Measurements from ENCODE around the gene DISP2.

DISP2 gene

DNA sequence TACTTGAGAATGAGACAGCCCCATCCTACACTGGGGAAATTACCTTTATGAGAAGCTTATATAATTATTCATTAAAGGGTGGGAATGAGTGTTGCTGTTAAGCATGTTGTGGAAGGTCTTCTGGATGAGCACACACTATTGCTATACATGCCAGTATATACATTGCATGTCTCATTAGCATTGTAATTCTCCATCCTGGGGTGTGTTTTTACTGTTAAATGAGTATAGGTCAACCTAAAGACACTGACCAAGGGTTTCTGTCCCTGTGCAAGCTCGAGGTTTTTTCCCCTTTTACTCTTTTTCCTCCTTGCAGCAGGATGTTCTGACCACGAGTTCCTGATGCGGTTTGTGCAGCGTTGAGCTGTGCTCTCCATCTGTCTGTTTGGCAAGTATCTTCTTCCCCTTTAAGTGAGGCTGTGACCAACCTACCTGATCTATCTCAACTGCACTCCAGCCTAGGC lies 40.4 kb downstream of the DISP2 start:
- no peak for DNase-seq

DNA sequence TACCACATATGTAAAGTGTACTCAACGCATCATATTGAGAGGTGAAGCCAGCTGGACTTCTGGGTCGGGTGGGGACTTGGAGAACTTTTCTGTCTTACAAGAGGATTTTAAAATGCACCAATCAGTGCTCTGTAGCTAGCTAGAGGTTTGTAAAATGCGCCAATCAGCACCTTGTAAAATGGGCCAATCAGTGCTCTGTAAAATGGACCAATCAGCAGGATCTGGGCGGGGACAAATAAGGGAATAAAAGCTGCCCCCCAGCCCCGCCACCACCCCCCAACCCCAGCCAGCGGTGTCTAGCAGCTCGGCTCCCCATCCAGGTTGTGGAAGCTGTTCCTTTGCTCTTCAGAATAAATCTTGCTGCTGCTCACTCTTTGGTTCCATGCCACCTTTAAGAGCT lies 41.4 kb downstream of the DISP2 start:
- no peak for DNase-seq

DNA sequence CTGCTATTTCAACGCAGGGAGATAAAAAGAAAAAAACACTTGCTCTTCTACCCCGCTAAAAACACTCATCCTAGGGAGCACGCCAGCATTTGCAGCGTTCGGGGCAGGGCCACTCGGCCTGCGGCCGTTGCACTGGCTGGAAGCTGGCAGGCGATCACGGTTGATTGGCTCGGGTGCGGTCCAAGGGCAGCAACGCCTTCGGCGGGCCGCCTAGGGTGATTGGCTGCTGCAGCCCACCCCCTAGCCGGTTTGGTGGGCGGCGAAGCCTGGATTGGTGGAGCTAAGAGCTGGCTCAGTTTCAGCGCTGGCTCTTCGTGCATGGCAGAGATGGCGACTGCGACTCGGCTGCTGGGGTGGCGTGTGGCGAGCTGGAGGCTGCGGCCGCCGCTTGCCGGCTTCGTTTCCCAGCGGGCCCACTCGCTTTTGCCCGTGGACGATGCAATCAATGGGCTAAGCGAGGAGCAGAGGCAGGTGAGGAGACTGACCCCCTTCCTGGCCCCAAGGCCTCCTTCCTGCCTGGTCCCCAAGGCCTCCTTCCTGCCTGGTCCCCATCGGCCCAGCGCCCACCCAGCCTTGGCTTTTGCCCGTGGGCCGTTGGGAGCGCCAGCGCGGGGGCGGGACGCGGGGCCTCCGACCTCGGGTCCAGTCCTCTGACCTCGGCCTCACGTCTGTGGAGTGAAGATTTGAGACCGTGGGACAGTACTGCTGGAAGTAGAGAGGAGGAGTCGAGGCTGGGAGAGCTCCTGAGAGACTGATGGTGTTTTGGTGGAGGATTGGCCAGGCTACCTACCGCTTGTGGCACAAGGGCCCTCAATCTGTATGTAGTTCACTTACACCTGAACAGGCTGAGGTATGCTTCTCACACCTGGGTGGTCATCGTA lies 47.7 kb downstream of the DISP2 start, which contains the start of gene IVD:
IVD (plus strand) TSS at position 295 of the 881 bp plus-strand sequence; CDS start at position 328, 33 bp downstream.
- DNase-seq: peak; percentile 96

DNA sequence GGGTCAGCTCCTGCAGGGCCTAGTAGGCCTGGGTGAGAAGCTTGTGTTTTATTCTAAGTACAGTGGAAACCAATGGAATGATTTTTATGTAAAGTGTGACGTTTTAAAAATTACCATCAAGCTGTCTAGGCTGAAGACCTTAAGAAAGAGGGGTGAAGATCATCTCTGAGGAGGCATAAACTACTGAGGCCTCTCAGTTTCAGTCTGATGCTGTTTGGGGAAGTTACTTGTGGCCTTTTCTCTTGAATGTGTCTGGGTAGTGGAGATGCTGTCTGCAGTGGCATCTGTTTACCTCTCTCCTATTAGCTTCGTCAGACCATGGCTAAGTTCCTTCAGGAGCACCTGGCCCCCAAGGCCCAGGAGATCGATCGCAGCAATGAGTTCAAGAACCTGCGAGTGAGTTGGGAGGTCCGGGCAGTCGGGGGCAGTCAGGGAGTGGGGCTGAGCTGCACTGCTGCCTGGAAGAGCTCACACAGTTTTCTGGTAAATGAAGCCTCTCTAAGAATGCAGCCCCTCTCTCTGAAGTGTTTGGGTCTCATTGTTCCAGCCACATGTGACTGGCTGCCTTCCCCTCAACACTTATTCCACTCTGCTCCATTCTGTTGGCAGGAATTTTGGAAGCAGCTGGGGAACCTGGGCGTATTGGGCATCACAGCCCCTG lies 49.4 kb downstream of the DISP2 start:
- DNase-seq: no peak

- DNase-seq: no peak
Observed at GRCh38 chr15:40409366-40409765, 51.3 kb downstream of the DISP2 start.

DNA sequence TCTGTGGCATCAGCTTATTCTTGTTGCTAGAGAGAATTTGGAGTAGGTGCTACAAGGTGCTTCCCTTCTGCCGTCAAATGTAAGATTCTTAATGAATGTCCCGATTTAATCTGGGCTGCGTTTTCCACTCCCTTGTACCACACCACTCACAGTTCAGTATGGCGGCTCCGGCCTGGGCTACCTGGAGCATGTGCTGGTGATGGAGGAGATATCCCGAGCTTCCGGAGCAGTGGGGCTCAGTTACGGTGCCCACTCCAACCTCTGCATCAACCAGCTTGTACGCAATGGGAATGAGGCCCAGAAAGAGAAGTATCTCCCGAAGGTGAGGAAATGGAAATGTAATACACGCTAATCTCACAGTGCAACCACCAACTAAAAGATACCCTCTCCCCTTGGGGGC lies 52.5 kb downstream of the DISP2 start:
- DNase-seq: no peak

- no peak for DNase-seq
Observed at GRCh38 chr15:40412095-40412759, 54.2 kb downstream of the DISP2 start.

GRCh38 chr15:40413036-40413435 lies 55.0 kb downstream of the DISP2 start:
- no peak for DNase-seq

- DNase-seq: no peak
Observed at GRCh38 chr15:40414816-40415215, 56.8 kb downstream of the DISP2 start.

DNA sequence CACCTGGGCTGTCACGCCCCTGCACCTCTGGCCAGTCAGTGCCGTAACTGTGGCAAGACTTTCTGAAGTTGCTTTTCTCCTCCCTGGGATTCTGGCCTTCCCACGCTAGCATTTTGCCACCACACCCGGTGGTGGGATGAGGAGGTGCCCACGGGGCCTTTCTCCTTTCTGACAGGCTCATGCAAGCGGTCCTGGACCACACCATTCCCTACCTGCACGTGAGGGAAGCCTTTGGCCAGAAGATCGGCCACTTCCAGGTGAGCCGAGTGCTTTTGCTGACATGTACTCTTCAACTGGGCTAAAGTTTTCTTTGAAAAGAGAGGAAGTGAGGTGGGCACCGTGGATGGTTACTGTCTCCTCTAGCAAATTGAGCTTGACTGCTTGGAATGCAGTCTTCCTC lies 57.2 kb downstream of the DISP2 start:
- no peak for DNase-seq

GRCh38 chr15:40416056-40416455 lies 58.0 kb downstream of the DISP2 start:
- no peak for DNase-seq

GRCh38 chr15:40418126-40418525 lies 60.1 kb downstream of the DISP2 start:
- DNase-seq: no peak

- no peak for DNase-seq
Observed at GRCh38 chr15:40420071-40420713, 62.2 kb downstream of the DISP2 start.

- no peak for DNase-seq
Observed at GRCh38 chr15:40420793-40421192, 62.8 kb downstream of the DISP2 start.

DNA sequence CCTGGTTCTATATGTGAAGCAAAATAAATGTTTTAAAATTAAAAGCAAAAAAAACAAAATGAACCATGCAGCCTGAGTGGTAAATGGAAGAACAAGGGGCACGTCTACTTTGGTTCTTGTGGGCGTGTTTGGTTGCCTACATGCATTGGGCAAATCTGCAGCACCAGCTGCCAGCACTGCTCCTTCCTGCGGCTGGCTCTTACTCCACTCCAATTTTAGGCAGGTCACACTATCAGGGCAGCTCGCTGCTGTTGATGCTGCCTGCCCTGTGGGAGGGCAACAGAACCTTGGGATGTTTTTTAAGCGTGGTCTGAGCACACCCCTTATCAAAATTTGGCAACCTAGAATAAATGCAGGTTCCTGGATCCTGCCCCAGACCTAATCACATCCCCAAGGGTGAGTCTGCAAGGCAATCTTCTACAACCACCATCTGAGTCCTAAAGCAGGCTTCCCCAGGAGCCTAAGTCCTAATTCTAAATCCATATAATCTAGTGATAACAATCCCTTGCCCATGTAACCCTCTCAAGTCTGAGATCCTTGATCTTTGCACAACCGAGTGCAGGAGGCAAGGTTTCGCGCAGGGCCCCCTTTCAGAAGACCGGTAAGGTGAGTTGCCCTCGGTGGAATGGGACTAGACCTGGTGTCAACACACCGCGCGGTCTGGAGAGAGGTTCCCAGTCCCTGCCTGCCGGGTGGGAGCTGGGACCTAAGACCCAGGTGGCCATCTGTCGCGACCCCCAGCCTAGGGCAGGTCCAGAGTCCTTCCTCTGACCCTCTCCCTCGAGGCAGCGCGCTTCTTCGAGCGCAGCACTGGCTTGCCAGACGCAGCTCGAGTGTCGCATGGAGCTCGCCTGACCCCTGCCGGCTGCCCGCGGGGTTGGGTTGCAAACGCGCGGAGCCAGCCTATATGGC lies 63.5 kb downstream of the DISP2 start:
- DNase-seq: peak; percentile 64

GRCh38 chr15:40424483-40425115 lies 66.6 kb downstream of the DISP2 start:
- no peak for DNase-seq

DNA sequence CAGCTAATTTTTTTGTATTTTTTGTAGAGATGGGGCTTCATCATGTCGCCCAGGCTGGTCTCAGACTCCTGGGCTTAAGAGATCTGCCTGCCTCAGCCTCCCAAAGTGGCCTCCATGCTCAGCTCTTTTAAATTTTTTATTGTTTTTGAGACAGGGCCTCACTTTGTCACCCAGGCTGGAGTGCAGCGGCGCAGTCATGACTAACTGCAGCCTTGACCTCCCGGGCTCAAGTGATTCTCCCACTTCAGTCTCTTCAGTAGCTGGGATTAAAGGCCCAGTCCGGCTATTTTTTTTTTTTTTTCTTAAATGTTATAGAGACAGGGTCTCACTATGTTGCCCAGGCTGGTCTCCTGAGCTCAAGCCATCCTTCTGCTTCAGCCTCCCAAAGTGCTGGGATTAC lies 67.7 kb downstream of the DISP2 start:
- no peak for DNase-seq

DNA sequence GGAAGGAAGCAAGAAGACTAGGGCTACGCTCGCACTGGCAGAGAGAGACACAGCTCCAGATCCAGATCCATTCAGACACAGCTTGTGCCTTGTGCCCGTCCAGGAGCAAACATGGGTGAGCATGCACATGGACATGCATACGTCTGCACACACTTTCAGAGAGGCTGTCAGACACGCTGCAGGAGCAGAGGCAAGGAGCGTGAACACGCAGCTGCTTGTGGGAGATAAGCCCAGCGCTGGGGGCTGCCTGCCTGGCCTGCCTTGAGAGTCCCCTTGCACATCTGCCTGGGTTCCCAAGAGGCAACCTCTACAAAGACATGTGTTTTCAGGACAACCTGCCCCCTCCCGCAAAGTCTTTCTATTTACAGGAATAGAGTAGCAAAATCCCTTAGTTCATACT lies 69.2 kb downstream of the DISP2 start:
- no peak for DNase-seq

DNA sequence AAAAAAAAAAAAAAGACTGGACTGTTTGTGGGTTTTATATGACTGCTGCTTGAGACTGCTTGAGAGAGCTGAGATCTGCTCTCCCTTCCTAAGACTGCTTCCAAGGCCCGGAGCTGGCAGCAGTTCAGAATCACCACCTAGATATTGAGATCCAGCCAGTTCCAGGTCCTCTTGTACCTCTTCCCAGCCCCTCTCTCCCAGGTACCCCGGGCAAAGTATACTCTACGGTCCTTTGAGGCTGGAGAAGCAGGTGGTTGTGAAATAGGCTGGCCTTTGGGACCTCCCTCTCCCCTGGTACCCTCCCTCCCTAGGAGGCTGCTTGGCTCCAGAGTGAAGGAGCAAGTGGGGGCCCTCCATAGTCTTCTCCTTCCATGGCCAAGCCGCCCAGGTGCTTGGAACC lies 70.2 kb downstream of the DISP2 start:
- DNase-seq: no peak
